ENCODE measurements around the gene NAV2.

NAV2 gene

GRCh38 chr11:19832086-19832750, 119.6 kb downstream of the NAV2 start:
- no peak for DNase-seq (ENCODE audit: low read depth)

GRCh38 chr11:19832901-19833300, 120.3 kb downstream of the NAV2 start:
- DNase-seq (ENCODE audit: low read depth) = no peak

DNA sequence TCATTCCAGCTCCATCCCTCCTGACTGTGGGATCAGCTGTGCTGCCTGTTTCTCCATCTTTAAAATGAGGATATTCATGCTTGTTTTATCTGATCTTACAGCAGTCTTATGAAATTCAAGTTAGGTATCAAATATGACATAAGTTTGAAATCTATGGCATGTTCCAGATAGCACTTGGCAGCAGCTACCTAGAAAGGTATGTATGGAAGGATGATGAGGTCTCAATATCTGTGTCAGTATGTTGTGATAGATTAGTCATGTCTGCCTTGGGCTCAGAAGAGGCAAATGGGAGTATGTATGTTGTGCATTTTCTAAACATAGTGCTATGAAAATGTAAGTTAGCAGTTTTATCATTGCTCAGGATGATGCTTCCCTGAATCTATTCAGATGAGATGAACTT, 122.1 kb downstream of the NAV2 start:
- DNase-seq (ENCODE audit: low read depth) = no peak

DNA sequence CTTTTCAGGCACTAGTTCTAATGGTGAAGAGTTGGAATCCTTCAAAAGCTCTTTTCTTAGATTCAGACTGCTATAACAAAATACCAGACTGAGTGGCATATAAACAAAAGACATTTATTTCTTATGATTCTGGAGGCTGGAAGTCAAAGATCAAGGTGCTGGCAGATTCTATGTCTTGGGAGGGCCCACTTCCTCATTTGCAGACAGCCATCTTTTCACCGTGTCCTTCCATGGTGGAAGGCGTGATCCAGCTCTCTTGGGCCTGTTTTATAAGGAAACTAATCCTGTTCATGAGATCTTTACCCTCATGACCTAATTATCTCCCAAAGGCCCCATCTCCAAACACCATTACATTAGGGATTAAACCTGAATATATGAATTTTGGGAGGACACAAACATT, 124.0 kb downstream of the NAV2 start:
- DNase-seq (ENCODE audit: low read depth) = no peak

GRCh38 chr11:19838994-19839768, 126.5 kb downstream of the NAV2 start:
- DNase-seq (ENCODE audit: low read depth) = no peak

GRCh38 chr11:19840961-19841360, 128.3 kb downstream of the NAV2 start:
- no peak for DNase-seq (ENCODE audit: low read depth)

GRCh38 chr11:19842505-19842904, 129.9 kb downstream of the NAV2 start:
- no peak for DNase-seq (ENCODE audit: low read depth)

GRCh38 chr11:19843079-19843478, 130.4 kb downstream of the NAV2 start:
- DNase-seq (ENCODE audit: low read depth) = no peak

DNA sequence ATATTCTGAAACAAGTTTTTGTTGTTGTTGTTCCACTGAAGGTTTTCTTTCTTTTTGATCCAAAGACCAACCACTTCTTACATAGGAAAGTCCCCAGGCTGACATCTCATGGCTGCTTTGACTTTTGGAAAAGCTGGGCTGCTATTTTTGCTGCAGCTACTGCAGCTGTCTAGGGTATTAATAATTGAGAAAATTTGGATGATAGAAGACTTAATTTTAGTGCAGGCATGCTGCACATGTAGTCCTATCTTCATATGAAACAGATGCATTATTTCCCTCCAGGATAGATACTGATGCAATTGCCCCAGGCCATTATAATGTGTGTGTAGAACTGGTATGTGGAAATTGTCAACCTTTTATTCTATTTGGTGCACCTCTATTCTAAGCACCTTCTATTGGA, 131.4 kb downstream of the NAV2 start:
- DNase-seq (ENCODE audit: low read depth) = no peak

- no peak for DNase-seq (ENCODE audit: low read depth)
Observed at GRCh38 chr11:19844806-19845205, 132.2 kb downstream of the NAV2 start.

DNA sequence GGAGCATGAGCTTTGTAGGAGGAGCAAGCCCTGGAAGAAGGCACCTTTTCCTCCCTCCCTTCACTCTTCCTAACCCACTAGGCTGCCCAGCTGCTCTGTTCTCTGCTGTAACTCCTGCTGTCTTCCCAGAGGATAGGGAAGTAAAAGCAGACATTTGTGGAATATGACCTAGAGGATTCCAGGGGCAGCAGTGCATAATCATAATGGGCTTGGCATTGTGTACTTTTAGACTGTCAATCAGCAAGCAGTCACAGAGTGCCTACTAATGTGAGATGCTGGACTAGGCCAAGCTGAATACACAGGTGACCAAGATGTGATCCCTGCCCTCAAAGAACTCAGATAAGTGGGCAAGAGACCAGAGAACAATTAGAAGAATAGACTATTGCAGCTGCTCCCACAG, 133.0 kb downstream of the NAV2 start:
- DNase-seq (ENCODE audit: low read depth) = no peak

DNA sequence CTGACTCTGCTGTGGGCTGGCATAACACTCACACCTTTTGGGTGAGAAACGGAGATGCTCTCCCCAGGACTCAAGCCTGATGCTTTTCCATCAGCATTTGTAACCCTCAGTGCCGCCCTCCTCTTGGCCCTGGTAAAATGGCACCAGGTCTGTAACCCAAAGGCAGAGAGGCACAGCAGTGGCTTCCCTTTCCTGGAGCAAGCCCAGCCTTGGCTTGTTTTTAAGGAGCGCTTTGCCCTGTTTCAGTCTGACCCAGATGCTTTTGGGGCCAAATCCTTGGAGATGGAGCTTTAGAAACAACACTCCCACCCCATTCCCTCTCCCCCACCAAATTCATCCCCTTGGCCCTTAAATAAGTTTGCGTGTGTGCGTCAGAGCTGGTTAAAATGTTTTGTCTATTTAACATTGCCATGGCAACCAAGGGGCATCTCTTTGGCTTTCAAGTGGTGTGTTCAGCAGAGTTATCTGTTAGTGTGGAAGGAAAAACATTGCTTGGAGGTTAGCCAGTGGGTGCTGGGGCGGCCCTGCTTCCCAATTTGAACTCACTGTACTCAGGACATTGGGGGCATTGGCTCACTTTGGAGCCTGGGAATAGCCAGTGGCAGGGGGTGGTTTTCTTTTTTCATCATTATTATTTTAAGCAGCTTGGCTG, 134.1 kb downstream of the NAV2 start:
- DNase-seq (ENCODE audit: low read depth) = no peak

DNA sequence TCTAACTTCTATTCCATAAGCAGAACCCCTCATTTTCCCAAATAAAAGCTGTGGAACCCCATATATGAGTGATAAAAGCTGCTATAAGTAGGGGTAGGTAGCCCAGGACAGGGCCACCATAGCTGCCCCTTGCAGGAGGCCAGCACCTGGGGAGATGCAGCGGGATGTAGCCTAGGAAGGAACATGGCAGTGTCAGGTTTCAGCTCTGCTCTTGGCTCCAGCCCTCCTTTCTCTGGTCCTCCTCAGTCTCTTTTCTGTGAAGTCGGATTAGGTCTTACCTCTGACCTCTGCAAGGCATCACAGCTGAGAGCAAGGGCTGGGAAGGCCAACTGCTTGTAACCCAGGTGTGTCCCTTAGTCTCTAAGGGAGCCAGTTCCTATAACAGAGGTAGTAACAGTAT, 135.6 kb downstream of the NAV2 start:
- no peak for DNase-seq (ENCODE audit: low read depth)

DNA sequence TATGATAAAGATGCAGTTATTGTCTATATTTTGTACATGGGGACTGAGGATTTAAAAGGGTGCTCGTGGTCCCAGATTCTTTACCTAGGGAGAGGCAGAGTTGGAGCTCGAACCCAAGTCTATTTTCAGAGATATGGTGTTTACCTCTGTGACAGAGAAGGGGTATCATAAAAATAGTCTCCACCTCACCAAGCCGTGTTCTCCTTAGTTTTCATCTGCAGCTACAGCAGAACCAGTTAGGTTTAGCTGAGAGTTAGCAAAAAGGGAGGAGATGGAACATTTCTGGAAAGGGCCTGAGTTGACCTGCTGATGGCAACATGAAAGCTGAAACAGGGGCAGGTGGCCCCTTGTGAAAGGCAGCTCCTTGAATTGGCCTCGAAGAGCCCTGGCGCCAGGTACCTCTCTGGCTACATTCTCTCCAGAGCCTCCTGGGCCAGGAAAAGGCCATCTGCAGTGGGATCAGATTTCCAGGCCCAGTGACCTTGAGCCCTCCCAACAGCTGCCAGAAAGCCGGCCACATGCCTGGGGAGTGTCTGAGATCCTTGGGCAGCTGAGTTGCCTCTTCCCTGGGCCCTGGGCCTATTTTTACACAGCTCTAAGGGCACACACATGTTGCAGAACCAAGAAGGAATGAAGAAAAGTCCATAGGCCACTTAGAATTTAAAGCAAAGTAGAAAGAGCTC, 136.6 kb downstream of the NAV2 start:
- DNase-seq (ENCODE audit: low read depth) = no peak

- no peak for DNase-seq (ENCODE audit: low read depth)
Observed at GRCh38 chr11:19849947-19850593, 137.4 kb downstream of the NAV2 start.

- DNase-seq (ENCODE audit: low read depth) = no peak
Observed at GRCh38 chr11:19852288-19852687, 139.7 kb downstream of the NAV2 start.

DNA sequence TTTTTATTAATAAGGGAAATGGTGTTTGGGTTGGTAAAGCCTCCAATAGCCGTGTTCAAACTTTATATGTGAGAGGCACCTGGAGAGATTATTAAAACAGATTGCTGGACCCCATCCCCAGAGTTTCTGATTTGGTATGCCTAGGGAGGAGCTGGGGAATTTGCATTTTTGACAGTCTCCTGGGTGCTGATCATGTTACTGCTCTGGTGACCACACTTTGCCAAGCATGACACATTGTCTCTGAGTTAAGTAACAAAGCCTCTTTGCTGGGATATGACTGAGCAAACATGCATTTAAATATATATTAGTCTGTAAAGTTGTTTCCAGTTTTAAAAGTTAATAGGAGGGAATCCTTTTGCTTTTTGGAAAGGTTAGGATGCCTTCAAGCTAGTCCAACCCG, 140.4 kb downstream of the NAV2 start:
- DNase-seq (ENCODE audit: low read depth) = no peak

- no peak for DNase-seq (ENCODE audit: low read depth)
Observed at GRCh38 chr11:19853920-19854319, 141.3 kb downstream of the NAV2 start.

DNA sequence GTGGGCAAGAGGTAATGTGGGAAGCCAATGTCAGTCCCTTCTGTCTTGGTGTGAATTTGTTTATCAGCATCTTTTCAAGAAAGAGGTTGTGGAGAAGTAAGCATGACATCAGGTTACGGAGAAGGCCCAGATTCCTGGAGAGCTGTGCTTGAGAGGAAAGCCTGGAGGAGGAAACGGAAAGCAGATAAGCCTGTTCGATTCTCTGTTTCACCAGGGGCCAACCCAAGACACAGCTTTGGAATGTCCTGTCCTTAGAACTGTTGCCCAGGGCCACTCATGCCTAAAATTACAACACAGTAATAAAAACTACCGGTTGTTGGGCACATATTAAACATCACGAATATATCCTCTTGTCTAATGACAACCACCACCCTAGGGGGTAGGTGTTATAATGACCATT, 148.5 kb downstream of the NAV2 start:
- DNase-seq (ENCODE audit: low read depth) = no peak

DNA sequence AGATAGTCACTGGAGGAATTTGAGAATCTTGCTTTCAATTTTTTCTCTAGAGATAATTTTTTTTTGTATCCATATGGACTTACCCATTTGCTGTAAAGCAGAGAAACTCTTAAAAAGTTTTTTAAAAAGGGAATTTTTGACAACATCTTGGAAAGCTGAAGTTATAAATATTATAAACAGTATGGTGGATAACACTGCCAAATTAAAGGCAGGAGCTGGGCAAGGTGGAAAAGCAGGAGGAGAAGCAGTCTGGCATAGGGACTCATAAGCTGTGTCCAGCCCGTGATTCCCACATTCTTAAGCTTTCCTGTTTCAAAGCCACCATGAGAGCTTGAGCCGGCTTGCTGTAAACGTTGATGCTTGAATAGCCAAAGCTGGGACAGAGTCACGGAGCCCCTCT, 149.5 kb downstream of the NAV2 start:
- no peak for DNase-seq (ENCODE audit: low read depth)

GRCh38 chr11:19864141-19865140, 151.8 kb downstream of the NAV2 start:
- DNase-seq (ENCODE audit: low read depth) = no peak
